Left ventricle myocardium inferior (tissue), 1 donor: ENCODE data around the gene EVA1A. TPM values are rescaled to one million over a fixed set of nuclear protein-coding genes. Genes with fewer than 3 reads are reported as not detected.

Source experiments
- DNase-seq: peaks from one replicate; pipeline ENCODE4 v3.0.0-alpha.2; 2020
- H3K27ac ChIP-seq: fragments of 200-600 bp; replicated peaks from 2 replicates; pipeline ENCODE4 v1.8.0; 2021
- H3K27me3 ChIP-seq: fragments of 200-600 bp; 2 replicates; pipeline ENCODE4 v1.8.0; 2021; ENCODE audit warnings: low read depth
- H3K36me3 ChIP-seq: fragments of 200-600 bp; 2 replicates; pipeline ENCODE4 v1.8.0; 2021
- H3K4me1 ChIP-seq: fragments of 200-600 bp; 2 replicates; pipeline ENCODE4 v1.8.0; 2021
- H3K4me3 ChIP-seq: fragments of 200-600 bp; 2 replicates; pipeline ENCODE4 v1.8.0; 2021; ENCODE audit warnings: mild to moderate bottlenecking, moderate library complexity
- H3K9me3 ChIP-seq: fragments of 200-600 bp; replicated peaks from 2 replicates; pipeline ENCODE4 v1.8.0; 2021
- CTCF ChIP-seq: fragments of 200-600 bp; IDR thresholded peaks from 2 replicates; pipeline ENCODE4 v1.8.0; 2021; ENCODE audit warnings: antibody characterized with exemption, mild to moderate bottlenecking, borderline replicate concordance
- intact Hi-C: fragments of 100-400 bp; cut with micrococcal nuclease; formaldehyde crosslinking; loops from one replicate; pipeline ENCODE4 v1.11.0; 2022
- total RNA-seq: library from RNA; stranded (reverse); fragmentation: NEBNext Ultra II Directional; extraction: Animal tissue kit (Norgen Biotek cat#: 25700); gene quantifications from one replicate; pipeline ENCODE4 v1.2.1, GENCODE V29; 2021
- donor health status: DM: no; HTN: yes; CAD: no; lungs with severe emphysema.

Gene EVA1A
- total RNA-seq, 1 donor from 2014 or later, result 0.41 TPM

GRCh38 chr2:75579186-75579585 lies 18.4 kb upstream of the EVA1A start:
- H3K27ac ChIP-seq, result no peak overlapping the region
- H3K4me1 ChIP-seq, result no peaks in the 10 kb centered on the region
- DNase-seq, result no peak
- intact Hi-C loops, result no loop called here
- no peak overlapping the region for H3K4me3 ChIP-seq
- no peak for TF ChIP-seq CTCF
- peaks cover 6% of the 10 kb centered on the region for H3K9me3 ChIP-seq
- no peaks in the 10 kb centered on the region for H3K27me3 ChIP-seq
- no peaks in the 10 kb centered on the region for H3K36me3 ChIP-seq

- DNase-seq, result no peak
- Histone ChIP-seq H3K27ac (no peak overlapping the region), H3K9me3 (peaks cover 6% of the 10 kb centered on the region), H3K4me3 (no peak overlapping the region), H3K27me3 (no peaks in the 10 kb centered on the region), H3K36me3 (no peaks in the 10 kb centered on the region), H3K4me1 (no peaks in the 10 kb centered on the region)
- no peak for TF ChIP-seq CTCF
- intact Hi-C loops, result no loop called here
Measured at GRCh38 chr2:75577280-75577679, 16.5 kb upstream of the EVA1A start.

- intact Hi-C loops, result no loop called here
- Histone ChIP-seq H3K27ac (no peak overlapping the region), H3K4me3 (no peak overlapping the region), H3K4me1 (no peaks in the 10 kb centered on the region), H3K27me3 (no peaks in the 10 kb centered on the region), H3K9me3 (peaks cover 6% of the 10 kb centered on the region), H3K36me3 (no peaks in the 10 kb centered on the region)
- TF ChIP-seq CTCF, result no peak
- no peak for DNase-seq
Measured at GRCh38 chr2:75574106-75574505, 13.4 kb upstream of the EVA1A start.

- Histone ChIP-seq H3K4me1 (no peaks in the 10 kb centered on the region), H3K4me3 (no peak overlapping the region), H3K36me3 (no peaks in the 10 kb centered on the region), H3K27ac (no peak overlapping the region), H3K9me3 (peaks cover 6% of the 10 kb centered on the region), H3K27me3 (no peaks in the 10 kb centered on the region)
- DNase-seq, result no peak
- TF ChIP-seq CTCF, result no peak
- intact Hi-C loops, result no loop called here
Measured at GRCh38 chr2:75573145-75573878, 12.6 kb upstream of the EVA1A start.

GRCh38 chr2:75571730-75572430 lies 11.1 kb upstream of the EVA1A start:
- TF ChIP-seq CTCF, result no peak
- intact Hi-C loops, result no loop called here
- no peaks in the 10 kb centered on the region for H3K4me1 ChIP-seq
- no peaks in the 10 kb centered on the region for H3K27me3 ChIP-seq
- H3K27ac ChIP-seq, result no peak overlapping the region
- H3K9me3 ChIP-seq, result peaks cover 6% of the 10 kb centered on the region
- DNase-seq, result no peak
- no peaks in the 10 kb centered on the region for H3K36me3 ChIP-seq
- no peak overlapping the region for H3K4me3 ChIP-seq
